ENCODE data around the gene SNAPIN. TPM values are rescaled to one million over a fixed set of nuclear protein-coding genes. Genes with fewer than 3 reads are reported as not detected.

The SNAPIN gene
- total RNA-seq, 1 donor from 2014 or later = 40.3 TPM

DNA sequence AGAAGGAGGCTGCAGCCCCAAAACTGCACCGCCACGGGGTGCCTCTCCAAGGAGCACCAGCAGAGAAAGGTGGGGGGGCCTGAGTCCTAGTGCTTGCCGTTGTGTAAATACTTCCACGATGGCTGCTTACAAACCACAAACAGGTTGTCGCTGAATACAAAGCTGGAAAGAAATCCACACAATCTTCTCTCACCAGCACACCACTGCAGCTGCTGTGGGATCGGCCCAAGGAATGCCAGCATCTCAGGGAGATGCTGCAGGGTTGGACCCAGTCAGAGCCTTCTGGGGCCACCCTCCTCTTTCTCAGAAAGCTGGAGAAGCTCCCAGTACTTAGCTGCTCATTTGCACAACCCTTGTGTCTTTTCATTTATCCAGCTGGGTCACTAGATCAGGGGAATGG lies 39.3 kb upstream of the SNAPIN start:
- DNase-seq (ENCODE audit: extremely low spot score, unreplicated experiment) = no peak
- H3K36me3 Mint-ChIP-seq = peaks cover 7% of the 10 kb centered on the region

DNA sequence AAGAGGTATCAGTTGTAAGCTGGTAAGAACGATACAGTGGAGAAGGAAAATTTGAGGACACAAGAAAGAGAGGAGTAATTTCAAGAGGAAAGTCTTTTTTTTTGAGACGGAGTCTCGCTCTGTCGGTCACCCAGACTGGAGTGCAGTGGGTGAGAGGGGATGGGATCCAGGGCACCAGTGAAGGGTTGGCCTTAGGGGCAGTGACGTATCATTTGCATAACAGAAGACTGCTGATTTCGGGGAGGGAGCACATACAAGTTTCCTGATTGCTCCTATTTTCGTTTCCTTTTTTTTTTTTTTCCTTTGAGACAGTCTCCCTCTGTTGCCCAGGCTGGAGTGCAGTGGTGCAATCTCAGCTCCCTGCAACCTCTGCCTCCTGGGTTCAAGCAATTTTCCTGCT lies 35.4 kb upstream of the SNAPIN start:
- DNase-seq (ENCODE audit: extremely low spot score, unreplicated experiment) = no peak
- Mint-ChIP-seq H3K9me3 (no peaks in the 10 kb centered on the region), H3K36me3 (peaks cover 12% of the 10 kb centered on the region), H3K4me3 (no peak overlapping the region), H3K27me3 (no peaks in the 10 kb centered on the region), H3K4me1 (ENCODE audit: unreplicated experiment) (peaks cover 26% of the 10 kb centered on the region), H3K27ac (no peak overlapping the region)
- TF ChIP-seq, protein P1, sequence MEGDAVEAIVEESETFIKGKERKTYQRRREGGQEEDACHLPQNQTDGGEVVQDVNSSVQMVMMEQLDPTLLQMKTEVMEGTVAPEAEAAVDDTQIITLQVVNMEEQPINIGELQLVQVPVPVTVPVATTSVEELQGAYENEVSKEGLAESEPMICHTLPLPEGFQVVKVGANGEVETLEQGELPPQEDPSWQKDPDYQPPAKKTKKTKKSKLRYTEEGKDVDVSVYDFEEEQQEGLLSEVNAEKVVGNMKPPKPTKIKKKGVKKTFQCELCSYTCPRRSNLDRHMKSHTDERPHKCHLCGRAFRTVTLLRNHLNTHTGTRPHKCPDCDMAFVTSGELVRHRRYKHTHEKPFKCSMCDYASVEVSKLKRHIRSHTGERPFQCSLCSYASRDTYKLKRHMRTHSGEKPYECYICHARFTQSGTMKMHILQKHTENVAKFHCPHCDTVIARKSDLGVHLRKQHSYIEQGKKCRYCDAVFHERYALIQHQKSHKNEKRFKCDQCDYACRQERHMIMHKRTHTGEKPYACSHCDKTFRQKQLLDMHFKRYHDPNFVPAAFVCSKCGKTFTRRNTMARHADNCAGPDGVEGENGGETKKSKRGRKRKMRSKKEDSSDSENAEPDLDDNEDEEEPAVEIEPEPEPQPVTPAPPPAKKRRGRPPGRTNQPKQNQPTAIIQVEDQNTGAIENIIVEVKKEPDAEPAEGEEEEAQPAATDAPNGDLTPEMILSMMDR (conservative IDR thresholded peaks at IDR 0.05) = no peak

More for the DNA sequence above, 39.3 kb upstream of the SNAPIN start:
- Mint-ChIP-seq H3K4me3 (no peak overlapping the region), H3K27ac (no peak overlapping the region), H3K9me3 (no peaks in the 10 kb centered on the region), H3K4me1 (ENCODE audit: unreplicated experiment) (peaks cover 21% of the 10 kb centered on the region), H3K27me3 (no peaks in the 10 kb centered on the region)
- TF ChIP-seq, protein P1 (conservative IDR thresholded peaks at IDR 0.05) = no peak

DNA sequence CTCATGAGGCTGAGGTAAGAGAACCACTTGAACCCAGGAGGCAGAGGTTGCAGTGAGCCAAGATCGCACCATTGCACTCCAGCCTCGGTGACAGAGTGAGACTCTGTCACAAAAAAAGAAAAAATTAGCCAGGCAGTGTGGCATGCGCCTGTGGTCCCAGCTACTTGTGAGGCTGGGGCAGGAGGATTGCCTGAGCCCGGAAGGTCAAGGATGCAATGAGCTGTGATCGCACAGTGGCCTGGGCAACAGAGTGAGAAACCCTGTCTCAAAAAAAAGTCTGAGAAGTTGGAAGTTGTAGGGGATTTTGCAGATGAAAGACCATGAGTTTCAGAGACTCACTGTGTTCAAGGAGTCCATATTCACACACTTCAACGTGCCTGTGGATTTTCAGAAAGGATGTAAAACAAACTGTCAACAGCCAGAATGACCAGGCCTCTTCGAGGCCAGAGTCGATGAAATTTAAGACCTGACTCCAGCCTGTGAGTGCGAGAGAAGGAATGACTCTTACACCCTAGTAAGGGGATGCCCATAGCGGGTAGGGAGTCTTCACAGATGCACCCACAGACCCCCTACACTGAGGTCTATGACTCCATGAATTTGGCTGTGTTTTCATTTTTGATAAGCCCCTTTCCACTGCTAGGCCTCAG lies 33.4 kb upstream of the SNAPIN start:
- no peak for DNase-seq (ENCODE audit: extremely low spot score, unreplicated experiment)
- Mint-ChIP-seq H3K4me1 (ENCODE audit: unreplicated experiment) (peaks cover 30% of the 10 kb centered on the region), H3K36me3 (peaks cover 12% of the 10 kb centered on the region), H3K27ac (no peak overlapping the region), H3K27me3 (no peaks in the 10 kb centered on the region), H3K4me3 (peak overlapping the region; percentile 79), H3K9me3 (no peaks in the 10 kb centered on the region)
- TF ChIP-seq, protein P1 (conservative IDR thresholded peaks at IDR 0.05) = no peak

DNA sequence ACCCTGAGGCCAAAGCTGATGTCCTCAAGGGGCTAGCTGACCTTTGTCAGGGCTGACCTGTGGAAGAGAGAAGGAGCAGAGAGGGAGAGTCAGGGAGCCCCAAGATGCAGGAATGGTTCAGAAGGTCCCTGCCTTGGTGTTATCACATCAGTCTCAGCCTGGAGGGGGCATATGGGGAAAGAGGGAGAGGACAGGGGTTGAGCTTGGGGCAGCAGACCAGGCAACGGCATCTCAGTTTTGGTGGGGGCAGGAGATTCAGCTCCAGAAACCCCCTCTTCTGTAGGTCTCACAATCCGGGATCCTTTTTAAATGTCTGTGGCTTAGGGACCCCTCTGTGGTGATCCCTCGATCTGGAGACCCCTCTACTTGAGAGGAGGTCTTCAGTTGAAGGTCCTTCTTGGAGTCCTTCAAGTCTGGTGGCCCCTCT lies 32.0 kb upstream of the SNAPIN start:
- no peaks in the 10 kb centered on the region for H3K27me3 Mint-ChIP-seq
- peak overlapping the region; percentile 98 for H3K27ac Mint-ChIP-seq
- no peaks in the 10 kb centered on the region for H3K9me3 Mint-ChIP-seq
- peaks cover 12% of the 10 kb centered on the region for H3K36me3 Mint-ChIP-seq
- TF ChIP-seq, protein P1 (conservative IDR thresholded peaks at IDR 0.05) = no peak
- peak overlapping the region; percentile 95 for H3K4me3 Mint-ChIP-seq
- DNase-seq (ENCODE audit: extremely low spot score, unreplicated experiment) = no peak
- peaks cover 30% of the 10 kb centered on the region for H3K4me1 Mint-ChIP-seq (ENCODE audit: unreplicated experiment)

DNA sequence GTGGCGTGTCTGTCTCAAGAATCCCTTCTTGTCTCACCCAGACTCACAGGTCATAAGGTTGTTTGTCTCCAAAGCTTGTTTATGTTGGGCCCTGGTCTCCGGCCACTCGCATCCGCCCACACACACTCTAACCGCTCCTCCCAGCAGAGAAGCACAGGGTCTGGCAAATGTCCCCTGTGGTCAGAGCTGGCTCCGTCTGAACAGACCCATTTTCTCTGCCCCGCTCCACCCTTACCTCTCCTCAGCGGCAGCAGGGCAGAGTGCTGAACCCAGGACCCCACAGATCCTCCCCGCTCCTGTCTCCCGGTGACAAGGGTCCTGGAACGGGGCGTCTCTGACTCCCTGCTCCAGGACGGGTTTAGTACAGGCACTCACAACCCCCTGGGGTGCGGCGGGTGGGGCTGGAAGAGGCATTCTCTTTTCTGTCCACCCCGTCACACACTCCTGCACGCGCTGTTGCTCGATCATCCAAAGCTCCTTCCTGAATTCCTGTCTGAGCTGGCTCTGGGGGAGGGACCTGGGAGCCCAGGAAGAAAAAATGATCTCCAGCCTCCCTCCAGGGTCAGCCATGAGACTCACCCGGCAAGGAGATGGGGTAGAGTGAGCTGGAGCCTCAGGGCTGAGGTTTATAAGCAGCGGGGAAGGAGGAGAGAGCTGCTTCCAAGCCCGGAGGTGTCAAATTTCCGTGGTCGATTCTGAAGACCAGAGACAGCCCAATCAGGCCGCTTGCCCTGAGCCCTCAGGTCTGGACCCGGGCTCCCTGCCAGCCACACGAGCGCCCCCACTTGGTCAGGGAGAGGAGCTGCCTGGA lies 31.4 kb upstream of the SNAPIN start, which contains the start of gene S100A13:
TSS of gene S100A13 (minus strand) at position 602 of the 811 bp plus-strand sequence. CDS start 1,033 bp downstream, outside the sequence.
- H3K9me3 Mint-ChIP-seq = no peaks in the 10 kb centered on the region
- TF ChIP-seq, protein P1 (conservative IDR thresholded peaks at IDR 0.05) = peak; percentile 87
- peaks cover 12% of the 10 kb centered on the region for H3K36me3 Mint-ChIP-seq
- H3K27me3 Mint-ChIP-seq = no peaks in the 10 kb centered on the region
- H3K4me1 Mint-ChIP-seq (ENCODE audit: unreplicated experiment) = peaks cover 30% of the 10 kb centered on the region
- H3K27ac Mint-ChIP-seq = peak within 1 kb of the TSS; percentile 98
- peak; percentile 89 for DNase-seq (ENCODE audit: extremely low spot score, unreplicated experiment)
- H3K4me3 Mint-ChIP-seq = peak within 1 kb of the TSS; percentile 95

Data from type B pancreatic cell (in vitro differentiated cells).